ENCODE measurements around the gene WBP2. TPM values are rescaled to one million over a fixed set of nuclear protein-coding genes. Genes with fewer than 3 reads are reported as not detected.
A peak's percentile ranks its signal among the peaks of the same experiment; 100 is the strongest.

Gene WBP2
- total and polyA plus RNA-seq, 2 of the 13 experiments (the other 11 are each of a cell fraction or from before 2014, with no cell fraction given): 29.2 to 29.5 TPM

GRCh38 chr17:75855310-75856061 is at the start of gene WBP2 (continued):
- TF ChIP-seq ZNF790 (CRISPR knock-in tag; IDR thresholded peaks at IDR 0.05; ENCODE audit: borderline replicate concordance) (no peak), ZBTB21 (CRISPR knock-in tag; IDR thresholded peaks at IDR 0.05) (no peak), FOXO1 (CRISPR knock-in tag; IDR thresholded peaks at IDR 0.05) (peak; percentile 66; the same call in 1 of the 2 replicates), SAP130 (CRISPR knock-in tag; IDR thresholded peaks at IDR 0.05; ENCODE audit: low read depth) (peak; percentile 98), ZNF747 (CRISPR knock-in tag; IDR thresholded peaks at IDR 0.05; ENCODE audit: borderline replicate concordance) (peak; percentile 82; the same call in 1 of the 2 replicates), ZNF75D (CRISPR knock-in tag; IDR thresholded peaks at IDR 0.05; ENCODE audit: borderline replicate concordance) (no peak), SMAD1 (CRISPR knock-in tag; IDR thresholded peaks at IDR 0.05; ENCODE audit: borderline replicate concordance, low read depth) (peak; percentile 87), NRL (CRISPR knock-in tag; IDR thresholded peaks at IDR 0.05; ENCODE audit: borderline replicate concordance) (peak; percentile 96; the same call in 1 of the 2 replicates), POLR2AphosphoS2 (IDR thresholded peaks at IDR 0.05; ENCODE audit: low read depth, low read length) (no peak), HIVEP1 (CRISPR knock-in tag; IDR thresholded peaks at IDR 0.05) (peak; percentile 98), CERS6 (CRISPR knock-in tag; IDR thresholded peaks at IDR 0.05) (no peak), ZNF781 (CRISPR knock-in tag; IDR thresholded peaks at IDR 0.05; ENCODE audit: borderline replicate concordance, not compliant biosample characterization) (no peak), ZNF460 (CRISPR knock-in tag; IDR thresholded peaks at IDR 0.05; ENCODE audit: borderline replicate concordance) (no peak; the same call in 1 of the 2 replicates), HNRNPK (IDR thresholded peaks at IDR 0.05; ENCODE audit: low read depth, low read length, poor library complexity, severe bottlenecking) (peak; percentile 25), ZNF407 (CRISPR knock-in tag; IDR thresholded peaks at IDR 0.05; ENCODE audit: not compliant biosample characterization) (peak; percentile 75), PPARG (CRISPR knock-in tag; conservative IDR thresholded peaks at IDR 0.05) (0 out of 2 replicates have a peak, but pooled peaks have one; percentile 32), MIXL1 (CRISPR knock-in tag; IDR thresholded peaks at IDR 0.05) (peak; percentile 55), ATF7-NPFF (CRISPR knock-in tag; IDR thresholded peaks at IDR 0.05; ENCODE audit: low read depth) (peak; percentile 79; the same call in 1 of the 2 replicates), CREM (IDR thresholded peaks at IDR 0.05) (peak; percentile 98), CREM (CRISPR knock-in tag; IDR thresholded peaks at IDR 0.05) (no peak), ZFY (CRISPR knock-in tag; IDR thresholded peaks at IDR 0.05) (peak; percentile 89)

Measured in HepG2 (cell line).